Tibial nerve (tissue), 4 donors: ENCODE measurements around the gene CXCL10. TPM values are rescaled to one million over a fixed set of nuclear protein-coding genes. Genes with fewer than 3 reads are reported as not detected.

ENCODE experiments used
- DNase-seq, 2 donors: peaks; one replicate each; pipeline ENCODE4 v3.0.0-alpha.2; 2019; ENCODE audit warnings: low spot score in 2 of 2
- H3K27ac ChIP-seq, 4 donors: fragments of 200-600 bp; sonication (generic) in 3 of 4; one replicate each; pipeline ENCODE4 v1.5.1; 2017 to 2019; ENCODE audit warnings: mild to moderate bottlenecking in 1 of 4
- H3K27me3 ChIP-seq, 2 donors: fragments of 200-600 bp; sonication (generic) in 1 of 2; one replicate each; pipeline versions ENCODE4 v1.5.1 to v1.6.0; 2017 to 2019
- H3K36me3 ChIP-seq, 3 donors: fragments of 200-600 bp; sonication (generic); one replicate each; pipeline ENCODE4 v1.5.1; 2018 to 2019
- H3K4me1 ChIP-seq, 4 donors: fragments of 200-600 bp; sonication (generic) in 3 of 4; one replicate each; pipeline ENCODE4 v1.5.1; 2017 to 2019
- H3K4me3 ChIP-seq, 4 donors: fragments of 200-600 bp; sonication (generic) in 3 of 4; one replicate each; pipeline ENCODE4 v1.5.1; 2017 to 2019; ENCODE audit warnings: mild to moderate bottlenecking in 1 of 4, moderate library complexity in 1 of 4
- H3K9me3 ChIP-seq, 4 donors: fragments of 200-600 bp; sonication (generic) in 3 of 4; one replicate each; pipeline ENCODE4 v1.5.1; 2017 to 2019
- EP300 ChIP-seq, 2 donors: sonication (generic); formaldehyde crosslinking; IDR thresholded peaks; one replicate each; pipeline ENCODE4 v1.6.1; 2017; ENCODE audit warnings: antibody characterized with exemption in 2 of 2, mild to moderate bottlenecking in 1 of 2
- POLR2A ChIP-seq, 2 donors: fragments of 450-650 bp; IDR thresholded peaks; one replicate each; pipeline ENCODE4 v1.6.1; 2017; ENCODE audit warnings: antibody characterized with exemption in 2 of 2, mild to moderate bottlenecking in 2 of 2, moderate library complexity in 2 of 2
- WGBS, 2 donors: methylation state at CpG; one replicate each; pipeline ENCODE4 v1.1.5; 2018; 5-methylcytosine and 5-hydroxymethylcytosine counted together
- total RNA-seq, 4 donors: library from RNA; depleted of rRNA; stranded (reverse); fragments of >200 nt; gene quantifications; one replicate each; pipeline ENCODE4 v1.1.0, GENCODE V29; 2016
- TF ChIP-seq, protein P1 (sequence below), 5 experiments: fragments of 200-600 bp in 3 of 5; fragments of 450-650 bp in 2 of 5; sonication (generic) in 3 of 5; IDR thresholded peaks; one replicate each; pipeline ENCODE4 v1.5.1; 2016 to 2019; ENCODE audit warnings: antibody characterized with exemption in 5 of 5, mild to moderate bottlenecking in 3 of 5, moderate library complexity in 2 of 5

The CXCL10 gene
- 1 to 10 TPM in 2 of 4 donors, not detected in 2; 1.2 to 2.8 TPM for total RNA-seq

GRCh38 chr4:76023389-76023788, at the start of gene CXCL10:
Gene CXCL10, minus strand, starts transcription at chr4:76023497. Its CDS starts 66 bp downstream, at chr4:76023431.
- H3K9me3 ChIP-seq, result no peaks in the 10 kb centered on the region
- no peaks in the 10 kb centered on the region for H3K27me3 ChIP-seq
- H3K4me1 ChIP-seq, result peaks cover 0 to 3% (median 0%) of the 10 kb centered on the region in 4 donors
- 25 to 39% methylated on average over 3 of the region's 3 CpGs for WGBS, 2 donors
- no peak within 1 kb of the TSS for H3K4me3 ChIP-seq
- no peak for TF ChIP-seq POLR2A (IDR thresholded peaks at IDR 0.05)
- TF ChIP-seq, protein P1, sequence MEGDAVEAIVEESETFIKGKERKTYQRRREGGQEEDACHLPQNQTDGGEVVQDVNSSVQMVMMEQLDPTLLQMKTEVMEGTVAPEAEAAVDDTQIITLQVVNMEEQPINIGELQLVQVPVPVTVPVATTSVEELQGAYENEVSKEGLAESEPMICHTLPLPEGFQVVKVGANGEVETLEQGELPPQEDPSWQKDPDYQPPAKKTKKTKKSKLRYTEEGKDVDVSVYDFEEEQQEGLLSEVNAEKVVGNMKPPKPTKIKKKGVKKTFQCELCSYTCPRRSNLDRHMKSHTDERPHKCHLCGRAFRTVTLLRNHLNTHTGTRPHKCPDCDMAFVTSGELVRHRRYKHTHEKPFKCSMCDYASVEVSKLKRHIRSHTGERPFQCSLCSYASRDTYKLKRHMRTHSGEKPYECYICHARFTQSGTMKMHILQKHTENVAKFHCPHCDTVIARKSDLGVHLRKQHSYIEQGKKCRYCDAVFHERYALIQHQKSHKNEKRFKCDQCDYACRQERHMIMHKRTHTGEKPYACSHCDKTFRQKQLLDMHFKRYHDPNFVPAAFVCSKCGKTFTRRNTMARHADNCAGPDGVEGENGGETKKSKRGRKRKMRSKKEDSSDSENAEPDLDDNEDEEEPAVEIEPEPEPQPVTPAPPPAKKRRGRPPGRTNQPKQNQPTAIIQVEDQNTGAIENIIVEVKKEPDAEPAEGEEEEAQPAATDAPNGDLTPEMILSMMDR (IDR thresholded peaks at IDR 0.05), result no peak
- TF ChIP-seq EP300 (IDR thresholded peaks at IDR 0.05), result no peak
- H3K27ac ChIP-seq, result no peak within 1 kb of the TSS
- no peaks in the 10 kb centered on the region for H3K36me3 ChIP-seq
- no peak for DNase-seq

DNA sequence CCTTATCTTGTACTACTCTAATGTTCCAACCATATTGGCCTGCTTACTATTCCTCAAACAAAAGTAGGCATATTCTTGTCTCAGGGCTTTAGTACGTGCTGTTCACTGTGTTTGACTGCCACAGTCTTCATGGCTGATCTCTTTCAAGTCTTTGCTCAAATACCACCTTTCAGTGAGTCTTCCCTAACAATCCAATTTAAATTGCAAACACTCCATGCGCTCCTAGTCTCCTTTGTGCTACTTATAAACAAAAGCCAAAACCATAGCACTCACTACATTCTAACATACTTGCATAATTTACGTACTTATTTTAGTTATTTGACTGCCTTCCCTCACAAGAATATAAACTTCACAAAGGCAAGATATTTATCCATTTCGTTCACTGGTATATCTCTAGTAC, 49.5 kb upstream of the CXCL10 start:
- H3K36me3 ChIP-seq, result no peaks in the 10 kb centered on the region
- TF ChIP-seq, protein P1 (IDR thresholded peaks at IDR 0.05), result no peak
- TF ChIP-seq EP300 (IDR thresholded peaks at IDR 0.05) (no peak), POLR2A (IDR thresholded peaks at IDR 0.05) (no peak)
- H3K9me3 ChIP-seq, result no peaks in the 10 kb centered on the region
- peak overlapping the region in 1 of 4 donors; percentile 46 for H3K27ac ChIP-seq
- H3K4me3 ChIP-seq, result no peak overlapping the region
- WGBS, 2 donors, result 63 to 71% methylated on average over 4 of the region's 4 CpGs
- no peaks in the 10 kb centered on the region for H3K27me3 ChIP-seq
- peaks cover 0 to 6% (median 2%) of the 10 kb centered on the region in 4 donors for H3K4me1 ChIP-seq
- no peak for DNase-seq

- TF ChIP-seq, protein P1 (IDR thresholded peaks at IDR 0.05), result peak; percentile 70 to 82 (median 76)
- no peak for TF ChIP-seq EP300 (IDR thresholded peaks at IDR 0.05)
- H3K27ac ChIP-seq, result peak overlapping the region in 1 of 4 donors; percentile 26
- no peaks in the 10 kb centered on the region for H3K4me1 ChIP-seq
- whole genome bisulfite sequencing, 2 donors, result 0 to 3% methylated on average over 2 of the region's 2 CpGs
- no peaks in the 10 kb centered on the region for H3K9me3 ChIP-seq
- no peaks in the 10 kb centered on the region for H3K36me3 ChIP-seq
- peak; percentile 56 to 91 for DNase-seq
- no peaks in the 10 kb centered on the region for H3K27me3 ChIP-seq
- H3K4me3 ChIP-seq, result no peak overlapping the region
Observed at GRCh38 chr4:76067652-76068286, 44.5 kb upstream of the CXCL10 start.

DNA sequence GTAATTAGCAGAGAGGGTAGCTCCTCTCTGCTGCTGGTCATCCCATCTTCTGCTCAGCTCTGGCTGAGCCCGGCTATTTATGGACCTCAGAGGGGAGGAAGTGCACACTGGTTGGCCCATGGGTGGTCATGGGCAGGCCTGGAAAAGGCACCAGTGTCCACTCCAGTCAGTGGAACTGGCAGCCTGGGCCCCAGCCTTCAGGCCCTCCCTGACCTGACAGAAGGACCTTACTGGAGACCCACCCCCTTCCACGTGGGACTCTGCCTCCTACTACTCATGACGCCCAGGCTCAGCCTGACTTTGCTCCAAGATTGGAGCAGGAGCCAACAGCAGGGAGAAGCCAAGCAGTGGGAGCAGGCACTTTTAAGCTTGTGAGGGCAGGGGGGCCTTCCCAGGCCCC, 43.2 kb upstream of the CXCL10 start:
- Histone ChIP-seq H3K9me3 (no peaks in the 10 kb centered on the region), H3K27me3 (no peaks in the 10 kb centered on the region), H3K4me3 (no peak overlapping the region), H3K36me3 (no peaks in the 10 kb centered on the region), H3K4me1 (peaks cover 0 to 1% (median 0%) of the 10 kb centered on the region in 4 donors), H3K27ac (peak overlapping the region in 2 of 4 donors; percentile 21 to 26)
- no peak for DNase-seq
- no peak for TF ChIP-seq EP300 (IDR thresholded peaks at IDR 0.05)
- no peak for TF ChIP-seq POLR2A (IDR thresholded peaks at IDR 0.05)
- TF ChIP-seq, protein P1 (IDR thresholded peaks at IDR 0.05), result no peak
- WGBS, 2 donors, result 58 to 70% methylated on average over 3 of the region's 3 CpGs

GRCh38 chr4:76061982-76062381, 38.7 kb upstream of the CXCL10 start:
- TF ChIP-seq POLR2A (IDR thresholded peaks at IDR 0.05), result no peak
- TF ChIP-seq, protein P1 (IDR thresholded peaks at IDR 0.05), result no peak
- TF ChIP-seq EP300 (IDR thresholded peaks at IDR 0.05), result no peak
- Histone ChIP-seq H3K27ac (peak overlapping the region in 2 of 4 donors; percentile 11 to 61), H3K4me3 (peak overlapping the region in 1 of 4 donors; percentile 4), H3K27me3 (no peaks in the 10 kb centered on the region), H3K36me3 (no peaks in the 10 kb centered on the region), H3K9me3 (no peaks in the 10 kb centered on the region), H3K4me1 (peaks cover 0 to 13% (median 3%) of the 10 kb centered on the region in 4 donors)
- DNase-seq, result no peak
- WGBS, 2 donors, result 18 to 24% methylated on average over 1 of the region's 1 CpG
